ENCODE data around the gene MPL.

The MPL gene

GRCh38 chr1:43352351-43352705, 14.7 kb downstream of the MPL start:
- Histone ChIP-seq H3K36me3 (ENCODE audit: control insufficient read depth, insufficient read depth, low read length) (no peaks in the 10 kb centered on the region), H3K27me3 (ENCODE audit: control insufficient read depth, insufficient read depth, low read length) (no peaks in the 10 kb centered on the region), H3K4me2 (ENCODE audit: low read length) (no peak overlapping the region), H3K4me1 (no peaks in the 10 kb centered on the region), H3K79me2 (no peaks in the 10 kb centered on the region), H3K9me3 (ENCODE audit: control insufficient read depth, low read length) (no peaks in the 10 kb centered on the region), H3K4me3 (ENCODE audit: low read depth, low read length) (no peak overlapping the region), H2AFZ (no peak overlapping the region), H3K27ac (no peak overlapping the region), H3K9ac (no peak overlapping the region)
- TF ChIP-seq, protein P1, sequence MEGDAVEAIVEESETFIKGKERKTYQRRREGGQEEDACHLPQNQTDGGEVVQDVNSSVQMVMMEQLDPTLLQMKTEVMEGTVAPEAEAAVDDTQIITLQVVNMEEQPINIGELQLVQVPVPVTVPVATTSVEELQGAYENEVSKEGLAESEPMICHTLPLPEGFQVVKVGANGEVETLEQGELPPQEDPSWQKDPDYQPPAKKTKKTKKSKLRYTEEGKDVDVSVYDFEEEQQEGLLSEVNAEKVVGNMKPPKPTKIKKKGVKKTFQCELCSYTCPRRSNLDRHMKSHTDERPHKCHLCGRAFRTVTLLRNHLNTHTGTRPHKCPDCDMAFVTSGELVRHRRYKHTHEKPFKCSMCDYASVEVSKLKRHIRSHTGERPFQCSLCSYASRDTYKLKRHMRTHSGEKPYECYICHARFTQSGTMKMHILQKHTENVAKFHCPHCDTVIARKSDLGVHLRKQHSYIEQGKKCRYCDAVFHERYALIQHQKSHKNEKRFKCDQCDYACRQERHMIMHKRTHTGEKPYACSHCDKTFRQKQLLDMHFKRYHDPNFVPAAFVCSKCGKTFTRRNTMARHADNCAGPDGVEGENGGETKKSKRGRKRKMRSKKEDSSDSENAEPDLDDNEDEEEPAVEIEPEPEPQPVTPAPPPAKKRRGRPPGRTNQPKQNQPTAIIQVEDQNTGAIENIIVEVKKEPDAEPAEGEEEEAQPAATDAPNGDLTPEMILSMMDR (IDR thresholded peaks at IDR 0.05) = no peak

DNA sequence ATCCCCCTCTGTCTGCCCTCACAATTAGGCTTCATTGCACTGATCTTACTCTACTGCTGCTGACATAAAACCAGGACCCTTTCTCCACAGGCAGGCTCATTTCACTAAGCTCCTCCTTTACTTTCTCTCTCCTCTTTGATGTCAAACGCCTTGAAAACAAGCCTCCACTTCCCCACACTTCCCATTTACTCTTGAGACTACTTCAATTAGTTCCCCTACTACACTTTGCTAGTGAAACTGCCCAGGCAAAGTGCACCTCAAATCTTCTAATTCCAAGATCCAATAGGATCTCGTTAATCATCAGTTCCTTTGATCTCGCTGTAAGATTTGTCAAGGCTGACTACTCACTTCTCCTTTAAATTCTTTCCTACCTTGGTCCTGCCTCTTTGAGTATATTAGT, 15.3 kb downstream of the MPL start:
- H3K27ac ChIP-seq = no peak overlapping the region
- TF ChIP-seq, protein P1 (IDR thresholded peaks at IDR 0.05) = no peak
- no peak overlapping the region for H2AFZ ChIP-seq
- no peaks in the 10 kb centered on the region for H3K9me3 ChIP-seq (ENCODE audit: control insufficient read depth, low read length)
- no peaks in the 10 kb centered on the region for H3K4me1 ChIP-seq
- H3K27me3 ChIP-seq (ENCODE audit: control insufficient read depth, insufficient read depth, low read length) = no peaks in the 10 kb centered on the region
- H3K79me2 ChIP-seq = no peaks in the 10 kb centered on the region
- H3K4me2 ChIP-seq (ENCODE audit: low read length) = no peak overlapping the region
- H3K36me3 ChIP-seq (ENCODE audit: control insufficient read depth, insufficient read depth, low read length) = no peaks in the 10 kb centered on the region
- H3K4me3 ChIP-seq (ENCODE audit: low read depth, low read length) = no peak overlapping the region
- no peak overlapping the region for H3K9ac ChIP-seq

GRCh38 chr1:43354471-43354870, 16.9 kb downstream of the MPL start:
- H3K27me3 ChIP-seq (ENCODE audit: control insufficient read depth, insufficient read depth, low read length) = no peaks in the 10 kb centered on the region
- no peaks in the 10 kb centered on the region for H3K36me3 ChIP-seq (ENCODE audit: control insufficient read depth, insufficient read depth, low read length)
- TF ChIP-seq, protein P1 (IDR thresholded peaks at IDR 0.05) = no peak
- no peaks in the 10 kb centered on the region for H3K9me3 ChIP-seq (ENCODE audit: control insufficient read depth, low read length)
- H3K79me2 ChIP-seq = no peaks in the 10 kb centered on the region
- no peak overlapping the region for H2AFZ ChIP-seq
- no peak overlapping the region for H3K9ac ChIP-seq
- H3K4me2 ChIP-seq (ENCODE audit: low read length) = no peak overlapping the region
- no peak overlapping the region for H3K4me3 ChIP-seq (ENCODE audit: low read depth, low read length)
- H3K4me1 ChIP-seq = no peaks in the 10 kb centered on the region
- no peak overlapping the region for H3K27ac ChIP-seq

DNA sequence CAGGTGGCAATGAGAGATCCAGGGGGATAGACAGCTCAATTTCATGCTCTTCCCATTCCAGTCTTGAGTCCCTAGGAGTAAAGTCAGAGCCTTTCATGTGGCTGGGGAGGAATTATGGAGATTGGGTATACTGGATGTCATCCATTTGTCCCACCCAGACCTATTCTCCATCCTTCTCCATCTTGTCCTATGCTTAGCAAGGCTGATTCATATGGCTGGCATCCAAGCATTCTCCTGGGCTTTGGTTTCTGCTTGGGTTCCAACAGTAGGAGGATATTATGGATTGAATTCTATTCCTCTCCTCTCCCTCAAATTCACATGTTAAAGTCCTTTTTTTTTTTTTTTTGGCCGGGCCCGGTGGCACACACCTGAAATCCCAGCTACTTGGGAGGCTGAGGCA, 17.3 kb downstream of the MPL start:
- Histone ChIP-seq H3K36me3 (ENCODE audit: control insufficient read depth, insufficient read depth, low read length) (no peaks in the 10 kb centered on the region), H3K4me2 (ENCODE audit: low read length) (no peak overlapping the region), H3K27me3 (ENCODE audit: control insufficient read depth, insufficient read depth, low read length) (no peaks in the 10 kb centered on the region), H3K27ac (no peak overlapping the region), H3K9ac (no peak overlapping the region), H3K4me3 (ENCODE audit: low read depth, low read length) (no peak overlapping the region), H3K9me3 (ENCODE audit: control insufficient read depth, low read length) (no peaks in the 10 kb centered on the region), H2AFZ (no peak overlapping the region), H3K4me1 (no peaks in the 10 kb centered on the region), H3K79me2 (no peaks in the 10 kb centered on the region)
- TF ChIP-seq, protein P1 (IDR thresholded peaks at IDR 0.05) = no peak

DNA sequence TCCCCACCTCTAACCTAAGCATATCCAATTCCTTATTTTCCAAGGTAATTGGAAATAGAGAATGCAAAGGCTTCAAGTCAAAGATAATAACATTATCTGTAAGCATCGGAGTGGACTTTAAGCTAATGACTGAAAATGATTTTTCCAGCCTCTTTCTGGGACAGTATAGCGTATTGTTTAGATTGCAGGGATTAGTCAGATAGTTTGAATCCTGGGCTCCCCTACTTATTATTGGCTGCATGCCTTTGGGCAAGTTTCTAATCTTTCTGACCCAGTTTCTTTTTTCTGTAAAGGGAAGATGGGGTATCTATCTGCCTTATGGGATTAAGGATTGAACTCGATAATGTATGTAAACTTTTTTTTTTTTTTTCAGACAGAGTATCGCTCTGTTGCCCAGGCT, 19.6 kb downstream of the MPL start:
- TF ChIP-seq, protein P1 (IDR thresholded peaks at IDR 0.05) = no peak
- Histone ChIP-seq H3K4me1 (no peaks in the 10 kb centered on the region), H3K4me2 (ENCODE audit: low read length) (no peak overlapping the region)

More for the DNA sequence above, 19.6 kb downstream of the MPL start:
- H3K9ac ChIP-seq = no peak overlapping the region
- H3K79me2 ChIP-seq = no peaks in the 10 kb centered on the region
- no peaks in the 10 kb centered on the region for H3K36me3 ChIP-seq (ENCODE audit: control insufficient read depth, insufficient read depth, low read length)
- H3K27ac ChIP-seq = no peak overlapping the region
- no peak overlapping the region for H2AFZ ChIP-seq
- no peak overlapping the region for H3K4me3 ChIP-seq (ENCODE audit: low read depth, low read length)
- no peaks in the 10 kb centered on the region for H3K27me3 ChIP-seq (ENCODE audit: control insufficient read depth, insufficient read depth, low read length)
- H3K9me3 ChIP-seq (ENCODE audit: control insufficient read depth, low read length) = no peaks in the 10 kb centered on the region
